ENCODE data around the gene DNASE2.

Gene DNASE2

DNA sequence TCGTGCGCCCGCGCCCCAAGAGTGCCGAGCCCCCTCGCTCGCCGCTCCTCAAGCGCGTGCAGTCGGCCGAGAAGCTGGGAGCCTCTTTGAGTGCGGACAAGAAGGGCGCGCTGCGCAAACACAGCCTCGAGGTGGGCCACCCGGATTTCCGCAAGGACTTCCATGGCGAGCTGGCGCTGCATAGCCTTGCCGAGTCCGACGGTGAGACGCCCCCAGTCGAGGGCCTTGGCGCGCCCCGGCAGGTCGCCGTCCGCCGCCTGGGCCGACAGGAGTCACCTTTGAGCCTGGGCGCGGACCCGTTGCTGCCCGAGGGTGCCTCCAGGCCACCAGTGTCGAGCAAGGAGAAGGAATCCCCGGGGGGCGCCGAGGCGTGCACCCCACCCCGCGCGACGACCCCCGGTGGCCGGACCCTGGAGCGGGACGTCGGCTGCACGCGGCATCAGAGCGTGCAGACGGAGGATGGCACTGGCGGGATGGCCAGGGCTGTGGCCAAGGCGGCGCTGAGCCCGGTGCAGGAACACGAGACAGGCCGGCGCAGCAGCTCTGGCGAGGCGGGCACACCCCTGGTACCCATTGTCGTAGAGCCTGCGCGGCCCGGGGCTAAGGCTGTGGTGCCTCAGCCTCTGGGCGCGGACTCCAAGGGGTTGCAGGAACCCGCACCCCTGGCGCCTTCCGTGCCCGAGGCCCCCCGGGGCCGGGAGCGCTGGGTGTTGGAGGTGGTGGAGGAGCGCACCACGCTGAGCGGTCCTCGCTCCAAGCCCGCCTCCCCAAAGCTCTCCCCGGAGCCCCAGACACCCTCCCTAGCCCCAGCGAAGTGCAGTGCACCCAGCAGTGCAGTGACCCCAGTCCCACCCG lies 7.1 kb downstream of the DNASE2 start:
- H3K9me3 ChIP-seq, result no peaks in the 10 kb centered on the region
- no peak overlapping the region for H3K27ac ChIP-seq
- TF ChIP-seq, protein P1, sequence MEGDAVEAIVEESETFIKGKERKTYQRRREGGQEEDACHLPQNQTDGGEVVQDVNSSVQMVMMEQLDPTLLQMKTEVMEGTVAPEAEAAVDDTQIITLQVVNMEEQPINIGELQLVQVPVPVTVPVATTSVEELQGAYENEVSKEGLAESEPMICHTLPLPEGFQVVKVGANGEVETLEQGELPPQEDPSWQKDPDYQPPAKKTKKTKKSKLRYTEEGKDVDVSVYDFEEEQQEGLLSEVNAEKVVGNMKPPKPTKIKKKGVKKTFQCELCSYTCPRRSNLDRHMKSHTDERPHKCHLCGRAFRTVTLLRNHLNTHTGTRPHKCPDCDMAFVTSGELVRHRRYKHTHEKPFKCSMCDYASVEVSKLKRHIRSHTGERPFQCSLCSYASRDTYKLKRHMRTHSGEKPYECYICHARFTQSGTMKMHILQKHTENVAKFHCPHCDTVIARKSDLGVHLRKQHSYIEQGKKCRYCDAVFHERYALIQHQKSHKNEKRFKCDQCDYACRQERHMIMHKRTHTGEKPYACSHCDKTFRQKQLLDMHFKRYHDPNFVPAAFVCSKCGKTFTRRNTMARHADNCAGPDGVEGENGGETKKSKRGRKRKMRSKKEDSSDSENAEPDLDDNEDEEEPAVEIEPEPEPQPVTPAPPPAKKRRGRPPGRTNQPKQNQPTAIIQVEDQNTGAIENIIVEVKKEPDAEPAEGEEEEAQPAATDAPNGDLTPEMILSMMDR (IDR thresholded peaks at IDR 0.05), result no peak
- no peaks in the 10 kb centered on the region for H3K4me1 ChIP-seq (ENCODE audit: control insufficient read depth in 1 of 2, insufficient read depth in 1 of 2, low read depth in 1 of 2, low read length in 1 of 2)
- H3K4me3 ChIP-seq (ENCODE audit: low read depth in 1 of 2, low read length in 1 of 2), result no peak overlapping the region
- no peaks in the 10 kb centered on the region for H3K36me3 ChIP-seq
- peaks cover 2% of the 10 kb centered on the region for H3K27me3 ChIP-seq

DNA sequence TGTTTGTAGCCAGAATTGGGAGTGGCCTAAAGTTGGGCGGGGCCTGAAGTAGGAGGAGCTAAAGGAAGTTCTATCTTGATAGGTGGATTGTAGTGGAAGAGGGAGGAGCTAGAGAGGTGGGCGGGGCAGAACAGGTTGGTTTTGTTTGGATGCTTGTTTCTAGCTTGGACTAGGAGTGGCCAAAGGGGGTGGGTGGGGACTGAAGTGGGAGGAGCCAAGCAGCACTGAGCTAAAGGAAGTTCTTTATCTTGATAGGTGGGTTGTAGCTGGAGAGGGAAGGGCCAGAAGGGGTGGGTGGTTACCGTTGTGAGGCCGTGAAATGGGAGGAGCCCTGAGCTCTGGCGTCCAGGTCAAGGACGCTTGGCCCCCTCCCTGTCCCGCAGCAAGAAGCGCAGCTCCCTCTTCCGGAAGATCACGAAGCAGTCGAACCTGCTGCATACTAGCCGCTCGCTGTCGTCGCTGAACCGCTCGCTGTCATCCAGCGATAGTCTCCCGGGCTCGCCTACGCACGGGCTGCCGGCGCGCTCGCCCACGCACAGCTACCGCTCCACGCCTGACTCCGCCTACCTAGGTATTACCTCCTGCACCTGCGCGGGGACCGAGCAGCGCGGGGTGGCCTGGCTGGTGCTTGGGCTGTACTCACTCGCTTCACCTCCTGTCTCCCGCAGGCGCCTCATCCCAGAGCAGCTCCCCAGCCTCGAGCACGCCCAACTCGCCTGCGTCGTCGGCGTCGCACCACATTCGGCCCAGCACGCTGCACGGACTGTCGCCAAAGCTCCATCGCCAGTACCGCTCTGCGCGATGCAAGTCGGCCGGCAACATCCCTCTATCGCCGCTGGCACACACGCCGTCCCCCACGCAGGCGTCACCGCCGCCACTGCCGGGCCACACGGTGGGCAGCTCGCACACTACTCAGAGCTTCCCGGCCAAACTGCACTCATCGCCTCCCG lies 8.0 kb downstream of the DNASE2 start:
- TF ChIP-seq, protein P1 (IDR thresholded peaks at IDR 0.05), result no peak
- H3K27me3 ChIP-seq, result peaks cover 11% of the 10 kb centered on the region
- H3K4me3 ChIP-seq (ENCODE audit: low read depth in 1 of 2, low read length in 1 of 2), result peak overlapping the region in 1 of 2 experiments; percentile 32
- H3K4me1 ChIP-seq (ENCODE audit: control insufficient read depth in 1 of 2, insufficient read depth in 1 of 2, low read depth in 1 of 2, low read length in 1 of 2), result no peaks in the 10 kb centered on the region
- H3K27ac ChIP-seq, result no peak overlapping the region
- H3K36me3 ChIP-seq, result no peaks in the 10 kb centered on the region
- H3K9me3 ChIP-seq, result no peaks in the 10 kb centered on the region

DNA sequence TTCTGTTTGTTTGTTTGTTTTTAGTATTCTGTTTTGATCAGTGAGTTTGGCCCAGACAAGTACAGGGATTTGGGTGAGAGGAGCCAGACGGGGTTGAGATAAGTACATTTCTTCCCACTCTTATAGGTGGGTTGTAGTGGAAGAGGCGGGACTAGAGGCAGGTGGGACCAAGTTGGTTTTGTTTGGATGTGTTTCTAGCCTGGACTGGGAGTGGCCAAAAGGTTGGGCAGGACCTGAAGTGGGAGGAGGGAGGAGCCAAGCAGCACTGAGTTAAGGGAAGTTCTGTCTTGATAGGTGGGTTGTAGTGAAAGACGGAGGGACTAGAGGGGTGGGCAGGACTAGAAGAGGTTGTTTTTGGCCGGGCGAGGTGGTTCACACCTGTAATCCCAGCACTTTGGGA lies 9.0 kb downstream of the DNASE2 start:
- H3K36me3 ChIP-seq, result no peaks in the 10 kb centered on the region

DNA sequence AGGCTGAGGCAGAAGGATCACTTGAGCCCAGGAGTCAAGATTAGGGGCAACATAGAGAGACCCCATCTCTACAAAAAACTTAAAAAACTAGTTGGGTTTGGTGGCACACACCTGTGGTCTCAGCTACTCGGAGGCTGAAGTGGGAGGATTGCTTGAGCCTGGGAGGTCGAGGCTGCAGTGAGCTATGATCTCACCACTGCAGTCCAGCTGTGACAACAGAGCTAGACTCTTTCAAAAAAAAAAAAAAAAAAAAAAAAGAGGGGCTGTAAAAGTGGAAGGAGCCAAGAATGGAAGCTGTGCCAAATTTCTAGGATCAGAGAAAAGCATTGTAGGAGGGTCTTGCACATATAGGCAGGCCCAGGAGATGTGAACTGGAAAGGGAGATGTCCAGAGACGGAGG lies 9.6 kb downstream of the DNASE2 start:
- TF ChIP-seq, protein P1 (IDR thresholded peaks at IDR 0.05), result no peak
- Histone ChIP-seq H3K9me3 (no peaks in the 10 kb centered on the region), H3K27me3 (peaks cover 27% of the 10 kb centered on the region), H3K4me3 (ENCODE audit: low read depth in 1 of 2, low read length in 1 of 2) (no peak overlapping the region), H3K27ac (no peak overlapping the region), H3K4me1 (ENCODE audit: control insufficient read depth in 1 of 2, insufficient read depth in 1 of 2, low read depth in 1 of 2, low read length in 1 of 2) (peaks cover 9 to 10% of the 10 kb centered on the region in 2 experiments), H3K36me3 (no peaks in the 10 kb centered on the region)

More for the DNA sequence above, 9.0 kb downstream of the DNASE2 start:
- Histone ChIP-seq H3K4me3 (ENCODE audit: low read depth in 1 of 2, low read length in 1 of 2) (no peak overlapping the region), H3K27me3 (peaks cover 21% of the 10 kb centered on the region), H3K4me1 (ENCODE audit: control insufficient read depth in 1 of 2, insufficient read depth in 1 of 2, low read depth in 1 of 2, low read length in 1 of 2) (peaks cover 6 to 8% of the 10 kb centered on the region in 2 experiments), H3K27ac (no peak overlapping the region), H3K9me3 (no peaks in the 10 kb centered on the region)
- TF ChIP-seq, protein P1 (IDR thresholded peaks at IDR 0.05), result no peak

DNA sequence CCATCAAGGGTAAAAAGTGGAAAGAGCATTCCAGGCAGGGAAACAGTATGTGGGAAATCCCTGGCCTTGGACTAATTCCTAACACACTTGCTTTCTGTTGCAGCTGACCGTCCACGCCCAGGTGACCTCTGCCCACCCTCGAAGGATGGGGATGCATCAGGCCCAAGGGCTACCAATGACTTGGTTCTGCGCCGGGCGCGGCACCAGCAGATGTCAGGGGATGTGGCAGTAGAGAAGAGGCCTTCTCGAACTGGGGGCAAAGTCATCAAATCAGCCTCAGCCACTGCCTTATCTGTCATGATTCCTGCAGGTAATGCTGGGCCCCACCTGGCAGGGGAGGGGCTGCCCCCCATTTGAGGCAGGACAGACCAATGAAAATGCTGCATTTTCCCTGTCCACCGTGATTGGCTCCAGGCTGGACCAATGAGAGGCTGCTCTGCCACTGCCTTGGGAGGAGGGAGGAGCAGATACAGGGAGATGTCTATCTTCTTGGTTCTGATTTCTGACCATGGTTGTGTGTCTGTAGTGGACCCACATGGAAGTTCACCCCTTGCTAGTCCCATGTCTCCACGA lies 12.6 kb downstream of the DNASE2 start:
- Histone ChIP-seq H3K4me3 (ENCODE audit: low read depth in 1 of 2, low read length in 1 of 2) (no peak overlapping the region), H3K4me1 (ENCODE audit: control insufficient read depth in 1 of 2, insufficient read depth in 1 of 2, low read depth in 1 of 2, low read length in 1 of 2) (peaks cover 9 to 10% of the 10 kb centered on the region in 2 experiments), H3K27me3 (peaks cover 28% of the 10 kb centered on the region), H3K9me3 (no peaks in the 10 kb centered on the region), H3K27ac (no peak overlapping the region), H3K36me3 (no peaks in the 10 kb centered on the region)
- TF ChIP-seq, protein P1 (IDR thresholded peaks at IDR 0.05), result no peak

Data from neutrophil (primary cell).